OCI-LY7 (cell line): ENCODE measurements around the gene PEX14. TPM values are rescaled to one million over a fixed set of nuclear protein-coding genes. Genes with fewer than 3 reads are reported as not detected.

ENCODE experiments used
- BruUV-seq: library from RNA; stranded (reverse); fragments of 400-500 nt; replicated peaks from 2 replicates; lab custom pipeline; 2021; lab: Mats Ljungman, UMichigan
- CTCF ChIA-PET: fragments of 300-600 bp; sonication (Branson Sonifier 250); formaldehyde crosslinking; loops from one replicate; lab custom pipeline; 2022; ENCODE audit warnings: antibody characterized with exemption; ENCODE audit not compliant: unreplicated experiment; lab: Charles Lee
- POLR2A ChIA-PET: fragments of 300-600 bp; sonication (Branson Sonifier 250); formaldehyde crosslinking; loops from one replicate; lab custom pipeline; 2022; ENCODE audit warnings: antibody characterized with exemption; lab: Charles Lee
- DNase-seq: peaks from one replicate; pipeline ENCODE4 v3.0.0-alpha.2; 2015; ENCODE audit warnings: low spot score
- H2AFZ ChIP-seq: fragments of 200-600 bp; sonication (generic), shearing (Covaris generic); 2 replicates; pipeline ENCODE4 v1.6.1; 2014; ENCODE audit warnings: mild to moderate bottlenecking, antibody characterized with exemption, low read length, moderate library complexity
- H3K27ac ChIP-seq: fragments of 200-600 bp; sonication (generic); 2 replicates; pipeline ENCODE4 v1.5.1; 2014; ENCODE audit warnings: mixed run types, low read depth, mild to moderate bottlenecking, moderate library complexity, low read length, inconsistent platforms; ENCODE audit not compliant: poor library complexity, severe bottlenecking
- H3K36me3 ChIP-seq: fragments of 200-600 bp; sonication (generic); 2 replicates; pipeline ENCODE4 v1.6.1; 2014; ENCODE audit warnings: mild to moderate bottlenecking, antibody characterized with exemption, low read length, moderate library complexity, mixed read lengths; ENCODE audit not compliant: insufficient read depth
- H3K4me1 ChIP-seq: fragments of 200-600 bp; sonication (generic); 2 replicates; pipeline ENCODE4 v1.5.1; 2014; ENCODE audit warnings: mild to moderate bottlenecking, low read length; ENCODE audit not compliant: insufficient read depth, poor library complexity, severe bottlenecking
- H3K4me2 ChIP-seq: fragments of 200-600 bp; sonication (generic); 2 replicates; pipeline ENCODE4 v1.6.1; 2014; ENCODE audit warnings: mild to moderate bottlenecking, low read length
- H3K4me3 ChIP-seq: fragments of 200-600 bp; sonication (generic); 2 replicates; pipeline ENCODE4 v1.5.1; 2014; ENCODE audit warnings: mild to moderate bottlenecking, low read depth, low read length; ENCODE audit not compliant: poor library complexity, severe bottlenecking
- H3K79me2 ChIP-seq: fragments of 200-600 bp; sonication (generic); 2 replicates; pipeline ENCODE4 v1.6.1; 2016; ENCODE audit warnings: low read depth, mild to moderate bottlenecking, low read length, moderate library complexity, mixed read lengths; ENCODE audit not compliant: insufficient read depth
- H3K9me2 ChIP-seq: fragments of 200-600 bp; sonication (generic); 2 replicates; pipeline ENCODE4 v1.6.1; 2016; ENCODE audit warnings: mild to moderate bottlenecking, low read length, mixed read lengths; ENCODE audit not compliant: insufficient read depth
- H3K9me3 ChIP-seq: fragments of 200-600 bp; sonication (generic); 2 replicates; pipeline ENCODE4 v1.6.1; 2014; ENCODE audit warnings: mild to moderate bottlenecking, mixed run types, low read length, mixed read lengths
- H4K20me1 ChIP-seq: fragments of 200-600 bp; sonication (generic); 2 replicates; pipeline ENCODE4 v1.6.1; 2014; ENCODE audit warnings: mild to moderate bottlenecking, antibody characterized with exemption, low read length, moderate library complexity, mixed read lengths; ENCODE audit not compliant: insufficient read depth
- EZH2phosphoT487 ChIP-seq: fragments of 200-600 bp; sonication (generic); IDR thresholded peaks from 2 replicates; pipeline ENCODE4 v1.6.1; 2018; ENCODE audit warnings: low read depth, borderline replicate concordance, mild to moderate bottlenecking, mixed run types, antibody characterized with exemption, low read length, moderate library complexity, mixed read lengths
- intact Hi-C: fragments of 100-400 bp; cut with micrococcal nuclease; formaldehyde crosslinking; loops from one replicate; pipeline ENCODE4 v1.10.0; 2022; ENCODE audit not compliant: unreplicated experiment
- total RNA-seq, 2 experiments: library from RNA; depleted of rRNA in 1 of 2; stranded (reverse); fragments of >200 nt in 1 of 2; shearing (Covaris generic) in 1 of 2; gene quantifications; 2 replicates each; pipeline ENCODE4 v1.2.3, GENCODE V29; 2014 to 2022
- TF ChIP-seq, protein P1 (sequence below): fragments of 200-600 bp; sonication (generic); conservative IDR thresholded peaks from 2 replicates; pipeline ENCODE4 v1.5.1; 2014; ENCODE audit warnings: mild to moderate bottlenecking, antibody characterized with exemption, low read length, moderate library complexity, mixed read lengths

Gene PEX14
- total RNA-seq, 2 experiments from 2014 or later: 14.6 to 24.3 TPM

DNA sequence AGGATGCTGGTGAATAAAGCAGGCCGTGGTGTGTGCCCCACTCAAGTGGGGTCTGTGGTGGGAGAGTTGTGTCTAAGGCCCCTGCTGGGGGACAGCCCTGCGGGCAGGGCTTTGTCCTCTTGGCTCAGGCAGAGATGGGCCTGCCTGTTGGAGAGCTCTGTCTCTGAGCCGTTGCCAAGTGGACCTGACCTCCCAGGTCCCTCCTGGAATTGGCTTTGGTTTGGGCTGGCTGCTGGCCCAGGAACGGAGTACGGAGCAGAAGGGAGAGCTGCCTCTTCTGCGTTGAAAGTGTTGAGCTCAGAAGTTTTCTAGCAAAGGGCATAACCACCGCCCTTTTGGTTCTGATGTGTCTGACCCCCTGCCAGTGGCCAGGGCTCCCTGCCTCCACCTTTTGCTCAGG, 153.9 kb downstream of the PEX14 start:
- ChIA-PET CTCF (no interaction called here), POLR2A (interaction anchor here (0.5 kb wide), 1 partner anchor 356 kb away, joined by 7 read pairs; no protein-coding TSS in a partner anchor)
- TF ChIP-seq, protein P1, sequence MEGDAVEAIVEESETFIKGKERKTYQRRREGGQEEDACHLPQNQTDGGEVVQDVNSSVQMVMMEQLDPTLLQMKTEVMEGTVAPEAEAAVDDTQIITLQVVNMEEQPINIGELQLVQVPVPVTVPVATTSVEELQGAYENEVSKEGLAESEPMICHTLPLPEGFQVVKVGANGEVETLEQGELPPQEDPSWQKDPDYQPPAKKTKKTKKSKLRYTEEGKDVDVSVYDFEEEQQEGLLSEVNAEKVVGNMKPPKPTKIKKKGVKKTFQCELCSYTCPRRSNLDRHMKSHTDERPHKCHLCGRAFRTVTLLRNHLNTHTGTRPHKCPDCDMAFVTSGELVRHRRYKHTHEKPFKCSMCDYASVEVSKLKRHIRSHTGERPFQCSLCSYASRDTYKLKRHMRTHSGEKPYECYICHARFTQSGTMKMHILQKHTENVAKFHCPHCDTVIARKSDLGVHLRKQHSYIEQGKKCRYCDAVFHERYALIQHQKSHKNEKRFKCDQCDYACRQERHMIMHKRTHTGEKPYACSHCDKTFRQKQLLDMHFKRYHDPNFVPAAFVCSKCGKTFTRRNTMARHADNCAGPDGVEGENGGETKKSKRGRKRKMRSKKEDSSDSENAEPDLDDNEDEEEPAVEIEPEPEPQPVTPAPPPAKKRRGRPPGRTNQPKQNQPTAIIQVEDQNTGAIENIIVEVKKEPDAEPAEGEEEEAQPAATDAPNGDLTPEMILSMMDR: no peak
- TF ChIP-seq EZH2phosphoT487: no peak
- intact Hi-C loops: no loop called here
- Histone ChIP-seq H3K4me2 (no peak overlapping the region), H4K20me1 (no peaks in the 10 kb centered on the region), H3K4me3 (no peak overlapping the region), H3K79me2 (no peaks in the 10 kb centered on the region), H3K9me2 (no peaks in the 10 kb centered on the region), H3K9me3 (no peaks in the 10 kb centered on the region), H3K4me1 (no peaks in the 10 kb centered on the region), H2AFZ (no peak overlapping the region), H3K36me3 (no peaks in the 10 kb centered on the region), H3K27ac (no peak overlapping the region)
- BruUV-seq: no TSS peak
- DNase-seq: no peak

DNA sequence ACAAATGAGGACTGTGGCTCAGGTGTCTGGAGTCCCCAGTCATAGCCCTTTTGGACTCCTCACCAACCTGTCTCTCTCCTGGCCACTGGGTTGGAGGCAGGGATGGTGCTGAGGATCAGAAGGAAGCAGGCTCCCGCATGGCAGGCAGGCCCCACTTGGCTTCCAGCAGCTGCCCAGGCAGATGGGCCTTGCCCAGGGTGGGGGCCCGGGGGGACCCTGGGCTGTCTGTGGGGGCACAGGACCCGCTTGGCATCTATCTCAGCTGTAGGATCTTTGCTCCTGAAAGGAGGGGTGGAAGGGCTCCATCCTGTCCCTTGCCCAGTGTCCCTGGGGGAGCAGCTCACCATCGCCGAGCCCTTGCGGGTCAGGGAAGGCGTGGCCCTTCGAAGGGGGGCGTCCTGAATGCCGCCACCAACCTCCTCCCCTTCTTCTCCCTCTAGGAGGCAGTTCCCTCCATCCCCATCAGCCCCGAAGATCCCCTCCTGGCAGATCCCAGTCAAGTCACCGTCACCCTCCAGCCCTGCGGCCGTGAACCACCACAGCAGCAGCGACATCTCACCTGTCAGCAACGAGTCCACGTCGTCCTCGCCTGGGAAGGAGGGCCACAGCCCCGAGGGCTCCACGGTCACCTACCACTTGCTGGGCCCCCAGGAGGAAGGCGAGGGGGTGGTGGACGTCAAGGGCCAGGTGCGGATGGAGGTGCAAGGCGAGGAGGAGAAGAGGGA, 154.5 kb downstream of the PEX14 start:
- Histone ChIP-seq H3K9me3 (no peaks in the 10 kb centered on the region), H3K4me2 (no peak overlapping the region), H3K79me2 (no peaks in the 10 kb centered on the region), H3K4me1 (no peaks in the 10 kb centered on the region), H4K20me1 (no peaks in the 10 kb centered on the region), H3K4me3 (no peak overlapping the region), H3K9me2 (no peaks in the 10 kb centered on the region), H3K36me3 (no peaks in the 10 kb centered on the region), H2AFZ (no peak overlapping the region), H3K27ac (no peak overlapping the region)
- no TSS peak for BruUV-seq
- intact Hi-C loops: no loop called here
- DNase-seq: no peak
- TF ChIP-seq EZH2phosphoT487: no peak
- TF ChIP-seq, protein P1: no peak
- CTCF ChIA-PET: no interaction called here
- POLR2A ChIA-PET: interaction anchor here (0.6 kb wide), 1 partner anchor 105 kb away, joined by 5 read pairs; no protein-coding TSS in a partner anchor
